Lung (tissue), 12 donors: ENCODE data around the gene FER1L5. TPM values are rescaled to one million over a fixed set of nuclear protein-coding genes. Genes with fewer than 3 reads are reported as not detected.

Experiments used
- ATAC-seq: fragments of 200-7000 bp; cut with Tn5 transposase; one replicate; pipeline ENCODE4 v1.9.1; 2020; ENCODE audit warnings: moderate number of reproducible peaks; ENCODE audit not compliant: insufficient read depth, low FRiP score
- DNase-seq, 3 donors: peaks; one replicate each; pipeline ENCODE4 v3.0.0-alpha.2; 2013 to 2017
- H3K27ac ChIP-seq, 2 donors: one replicate each; pipeline ENCODE4 v1.5.1; 2013; ENCODE audit warnings: mild to moderate bottlenecking in 2 of 2, moderate library complexity in 2 of 2, control low read depth in 1 of 2, inconsistent platforms in 1 of 2, low read depth in 1 of 2, low read length in 1 of 2
- H3K27me3 ChIP-seq, 3 donors: one replicate each; pipeline ENCODE4 v1.5.1; 2013; ENCODE audit warnings: low read length in 2 of 3; ENCODE audit not compliant: control insufficient read depth in 3 of 3, insufficient read depth in 3 of 3
- H3K36me3 ChIP-seq, 4 donors: one replicate each; pipeline ENCODE4 v1.5.1; 2013; ENCODE audit warnings: low read length in 4 of 4, mild to moderate bottlenecking in 1 of 4, moderate library complexity in 1 of 4; ENCODE audit not compliant: control insufficient read depth in 4 of 4, insufficient read depth in 4 of 4
- H3K4me1 ChIP-seq, 5 donors: one replicate each; pipeline ENCODE4 v1.5.1; 2013; ENCODE audit warnings: low read length in 5 of 5, mild to moderate bottlenecking in 2 of 5, moderate library complexity in 1 of 5; ENCODE audit not compliant: control insufficient read depth in 5 of 5, insufficient read depth in 5 of 5
- H3K4me3 ChIP-seq: one replicate; pipeline ENCODE4 v1.5.1; 2013; ENCODE audit warnings: mild to moderate bottlenecking, control low read depth, moderate library complexity
- H3K9ac ChIP-seq, 2 donors: one replicate each; pipeline ENCODE4 v1.5.1; 2013; ENCODE audit warnings: low read length in 2 of 2, control low read depth in 1 of 2; ENCODE audit not compliant: insufficient read depth in 1 of 2
- H3K9me3 ChIP-seq, 4 donors: one replicate each; pipeline ENCODE4 v1.5.1; 2013; ENCODE audit warnings: low read length in 3 of 4, mild to moderate bottlenecking in 1 of 4, moderate library complexity in 1 of 4; ENCODE audit not compliant: control insufficient read depth in 4 of 4, insufficient read depth in 3 of 4
- WGBS, 2 donors: extraction: QIAGEN DNeasy Blood & Tissue Kit; methylation state at CpG; one replicate each; pipeline ENCODE4 v1.1.7; 2013; 5-methylcytosine and 5-hydroxymethylcytosine counted together
- polyA plus RNA-seq, 2 donors: library from polyadenylated mRNA; stranded (reverse); fragments of 200-250 nt; gene quantifications; one replicate each; pipeline ENCODE4 v1.2.1, GENCODE V29; 2013
- total RNA-seq, 2 donors: library from RNA; depleted of rRNA in 1 of 2; stranded (reverse); fragments of >200 nt in 1 of 2; gene quantifications; one replicate each; pipeline ENCODE4 v1.2.1, GENCODE V29; 2014 to 2021
- TF ChIP-seq, protein P1 (sequence below): IDR thresholded peaks from 2 replicates; pipeline ENCODE4 v1.5.1; 2012; ENCODE audit warnings: mild to moderate bottlenecking; ENCODE audit errors: control extremely low read depth, extremely low read depth
- donor health status: control.
- donor health status: control.
- donor health status: Bipolar disorder and iron deficiency.
- donor health status: healthy.
- donor health status: DM: yes; HTN: yes; CAD: no.

FER1L5 gene
- total and polyA plus RNA-seq, 4 donors, result 0.09 to 0.77 (median 0.40) TPM

DNA sequence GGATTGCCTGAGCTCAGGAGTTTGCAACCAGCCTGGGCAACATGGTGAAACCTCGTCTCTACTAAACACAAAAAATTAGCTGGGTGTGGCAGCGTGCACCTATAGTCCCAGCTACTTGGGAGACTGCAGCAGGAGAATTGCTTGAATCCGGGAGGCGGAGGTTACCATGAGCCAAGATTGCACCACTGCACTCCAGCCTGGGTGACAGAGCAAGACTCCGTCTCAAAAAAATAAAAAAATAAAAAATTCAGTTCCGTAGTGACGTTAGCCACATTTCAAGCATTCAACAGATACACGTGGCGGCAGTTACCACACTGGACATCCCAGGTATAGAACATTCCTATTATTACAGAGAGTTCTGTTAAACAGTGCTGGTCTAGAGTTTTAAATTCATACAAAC is 8.9 kb upstream of the FER1L5 start:
- Histone ChIP-seq H3K4me3 (no peak overlapping the region), H3K4me1 (peaks cover 0 to 16% (median 6%) of the 10 kb centered on the region in 5 donors), H3K27me3 (no peaks in the 10 kb centered on the region), H3K9ac (no peak overlapping the region), H3K27ac (no peak overlapping the region), H3K9me3 (no peaks in the 10 kb centered on the region), H3K36me3 (peaks cover 7 to 16% (median 10%) of the 10 kb centered on the region in 4 donors)
- WGBS, 2 donors, result 85 to 90% methylated on average over 9 of the region's 9 CpGs
- no peak for ATAC-seq
- DNase-seq, result no peak
- TF ChIP-seq, protein P1, sequence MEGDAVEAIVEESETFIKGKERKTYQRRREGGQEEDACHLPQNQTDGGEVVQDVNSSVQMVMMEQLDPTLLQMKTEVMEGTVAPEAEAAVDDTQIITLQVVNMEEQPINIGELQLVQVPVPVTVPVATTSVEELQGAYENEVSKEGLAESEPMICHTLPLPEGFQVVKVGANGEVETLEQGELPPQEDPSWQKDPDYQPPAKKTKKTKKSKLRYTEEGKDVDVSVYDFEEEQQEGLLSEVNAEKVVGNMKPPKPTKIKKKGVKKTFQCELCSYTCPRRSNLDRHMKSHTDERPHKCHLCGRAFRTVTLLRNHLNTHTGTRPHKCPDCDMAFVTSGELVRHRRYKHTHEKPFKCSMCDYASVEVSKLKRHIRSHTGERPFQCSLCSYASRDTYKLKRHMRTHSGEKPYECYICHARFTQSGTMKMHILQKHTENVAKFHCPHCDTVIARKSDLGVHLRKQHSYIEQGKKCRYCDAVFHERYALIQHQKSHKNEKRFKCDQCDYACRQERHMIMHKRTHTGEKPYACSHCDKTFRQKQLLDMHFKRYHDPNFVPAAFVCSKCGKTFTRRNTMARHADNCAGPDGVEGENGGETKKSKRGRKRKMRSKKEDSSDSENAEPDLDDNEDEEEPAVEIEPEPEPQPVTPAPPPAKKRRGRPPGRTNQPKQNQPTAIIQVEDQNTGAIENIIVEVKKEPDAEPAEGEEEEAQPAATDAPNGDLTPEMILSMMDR, result no peak

DNA sequence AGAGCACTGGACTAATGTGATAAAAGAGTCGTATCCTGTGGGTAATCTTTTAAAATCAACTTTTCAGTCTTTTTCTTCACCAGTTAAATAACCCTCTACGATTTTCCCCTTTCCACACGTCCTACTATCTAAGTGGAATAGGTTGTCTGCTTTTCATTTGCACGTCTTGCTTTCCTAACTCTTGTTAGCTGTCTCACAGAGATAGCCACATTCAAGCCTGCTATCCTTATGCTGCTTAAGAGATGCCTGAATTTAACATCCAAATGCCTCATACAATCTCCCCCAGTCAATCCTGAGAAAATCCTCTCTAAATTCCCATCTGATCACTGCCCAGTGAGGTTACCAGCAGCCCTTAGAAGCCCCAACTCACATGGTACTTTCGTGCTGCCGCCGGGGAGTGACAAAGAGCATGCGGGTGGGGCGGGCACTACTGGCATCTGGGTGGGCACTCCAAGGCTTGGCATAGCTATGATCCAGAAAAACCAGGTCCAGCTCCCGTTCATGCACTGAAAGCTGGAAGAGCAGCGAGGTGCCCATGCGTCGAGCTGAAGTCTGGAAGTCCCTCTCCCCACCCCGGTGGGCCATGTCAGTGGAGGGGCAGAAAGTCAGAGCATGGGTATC is 5.9 kb upstream of the FER1L5 start:
- Histone ChIP-seq H3K27ac (peak overlapping the region; percentile 79 to 98), H3K27me3 (no peaks in the 10 kb centered on the region), H3K4me3 (peak overlapping the region; percentile 48), H3K36me3 (peaks cover 0 to 8% (median 6%) of the 10 kb centered on the region in 4 donors), H3K9ac (peak overlapping the region in 1 of 2 donors; percentile 82), H3K4me1 (peaks cover 0 to 16% (median 6%) of the 10 kb centered on the region in 5 donors), H3K9me3 (no peaks in the 10 kb centered on the region)
- WGBS, 2 donors, result 33 to 58% methylated on average over 14 of the region's 14 CpGs
- TF ChIP-seq, protein P1, result no peak
- no peak for DNase-seq
- no peak for ATAC-seq

- TF ChIP-seq, protein P1, result no peak
- peak; percentile 92 for ATAC-seq
- Histone ChIP-seq H3K36me3 (peaks cover 0 to 8% (median 5%) of the 10 kb centered on the region in 4 donors), H3K9me3 (no peaks in the 10 kb centered on the region), H3K4me3 (peak overlapping the region; percentile 58), H3K27ac (peak overlapping the region; percentile 96 to 98), H3K9ac (peak overlapping the region in 1 of 2 donors; percentile 82), H3K27me3 (no peaks in the 10 kb centered on the region), H3K4me1 (peaks cover 0 to 18% (median 6%) of the 10 kb centered on the region in 5 donors)
- peak; percentile 85 to 86 (median 85) for DNase-seq
- WGBS, 2 donors, result 0 to 1% methylated on average over 40 to 50 of the region's 50 CpGs
Measured at GRCh38 chr2:96637385-96638143, 5.0 kb upstream of the FER1L5 start.
